Hippocampal formation (tissue), 2 donors: ENCODE data around the gene GOLGA6B.
"Not testable (repeated sequence)": the region's sequence is repeated elsewhere in the genome, so short reads cannot be mapped to it uniquely, and the experiment has no call there.

Source experiments
- DNase-seq, 2 donors: peaks; one replicate each; lab custom pipeline; 2025; lab: John Stamatoyannopoulos, UW

The GOLGA6B gene

GRCh38 chr15:72654397-72654796 is at the start of gene GOLGA6B:
TSS of gene GOLGA6B (plus strand) at chr15:72654697. CDS start at chr15:72654738, 41 bp downstream.
- not testable (repeated sequence) for DNase-seq

GRCh38 chr15:72604794-72605193 is 49.7 kb upstream of the GOLGA6B start:
- no peak for DNase-seq

- DNase-seq = not testable (repeated sequence)
Observed at GRCh38 chr15:72608084-72608483, 46.4 kb upstream of the GOLGA6B start.

- DNase-seq = no peak
Observed at GRCh38 chr15:72609862-72610261, 44.6 kb upstream of the GOLGA6B start.

- not testable (repeated sequence) for DNase-seq
Observed at GRCh38 chr15:72612324-72612723, 42.2 kb upstream of the GOLGA6B start.

- DNase-seq = no peak
Observed at GRCh38 chr15:72614810-72615532, 39.5 kb upstream of the GOLGA6B start.

GRCh38 chr15:72615533-72616233 is 38.8 kb upstream of the GOLGA6B start:
- not testable (repeated sequence) for DNase-seq

GRCh38 chr15:72616491-72617210 is 37.8 kb upstream of the GOLGA6B start:
- no peak for DNase-seq

GRCh38 chr15:72623854-72624253 is 30.6 kb upstream of the GOLGA6B start:
- DNase-seq = not testable (repeated sequence)

GRCh38 chr15:72626153-72626552 is 28.3 kb upstream of the GOLGA6B start:
- not testable (repeated sequence) for DNase-seq

GRCh38 chr15:72628249-72629067 is 26.0 kb upstream of the GOLGA6B start:
- DNase-seq = not testable (repeated sequence)

GRCh38 chr15:72629068-72629570 is 25.4 kb upstream of the GOLGA6B start:
- DNase-seq = not testable (repeated sequence)

- DNase-seq = not testable (repeated sequence)
Observed at GRCh38 chr15:72636519-72637282, 17.8 kb upstream of the GOLGA6B start.

GRCh38 chr15:72639759-72640483 is 14.6 kb upstream of the GOLGA6B start:
- DNase-seq = not testable (repeated sequence)

- DNase-seq = not testable (repeated sequence)
Observed at GRCh38 chr15:72642271-72642670, 12.2 kb upstream of the GOLGA6B start.

GRCh38 chr15:72648631-72649253 is 5.8 kb upstream of the GOLGA6B start:
- DNase-seq = not testable (repeated sequence)

GRCh38 chr15:72656014-72656413 is 1.5 kb downstream of the GOLGA6B start:
- DNase-seq = not testable (repeated sequence)

GRCh38 chr15:72661081-72661480 is 6.6 kb downstream of the GOLGA6B start:
- DNase-seq = not testable (repeated sequence)

- DNase-seq = not testable (repeated sequence)
Observed at GRCh38 chr15:72663931-72664330, 9.4 kb downstream of the GOLGA6B start.
